Fibroblast of lung (primary cell): ENCODE results near the gene TMEM171. TPM values are rescaled to one million over a fixed set of nuclear protein-coding genes. Genes with fewer than 3 reads are reported as not detected.

ENCODE experiments used
- DNase-seq, 2 donors: peaks; one replicate each; pipeline versions ENCODE4 v3.0.0 to v3.0.0-alpha.2; 2010; ENCODE audit warnings: low read depth in 2 of 2
- H2AFZ ChIP-seq: 2 replicates; pipeline ENCODE4 v1.5.1; 2012; ENCODE audit warnings: low read length, control low read depth, inconsistent platforms
- H3K27ac ChIP-seq: 2 replicates; pipeline ENCODE4 v1.5.1; 2011; ENCODE audit warnings: low read length, control low read depth; ENCODE audit not compliant: insufficient read depth
- H3K27me3 ChIP-seq: 2 replicates; pipeline ENCODE4 v1.5.1; 2011; ENCODE audit warnings: mild to moderate bottlenecking, low read length; ENCODE audit not compliant: control insufficient read depth, insufficient read depth
- H3K36me3 ChIP-seq: 2 replicates; pipeline ENCODE4 v1.5.1; 2011; ENCODE audit warnings: low read length; ENCODE audit not compliant: control insufficient read depth, insufficient read depth
- H3K4me1 ChIP-seq: 2 replicates; pipeline ENCODE4 v1.5.1; 2011; ENCODE audit warnings: low read length; ENCODE audit not compliant: control insufficient read depth, insufficient read depth; ENCODE audit errors: extremely low read depth
- H3K4me2 ChIP-seq: 2 replicates; pipeline ENCODE4 v1.5.1; 2011; ENCODE audit warnings: low read length, control low read depth; ENCODE audit not compliant: insufficient read depth; ENCODE audit errors: extremely low read depth
- H3K4me3 ChIP-seq, 4 experiments: fragments of 200-600 bp in 1 of 4; sonication (generic) in 1 of 4; replicated peaks in 1 of 4; 2 replicates each; pipeline ENCODE4 v1.5.1; 2011 to 2016; ENCODE audit warnings: low read length in 4 of 4, low read depth in 3 of 4, mild to moderate bottlenecking in 3 of 4, control low read depth in 2 of 4, inconsistent platforms in 1 of 4, mixed read lengths in 1 of 4; ENCODE audit not compliant: insufficient read depth in 1 of 4; ENCODE audit errors: control extremely low read depth in 1 of 4
- H3K79me2 ChIP-seq: 2 replicates; pipeline ENCODE4 v1.5.1; 2012; ENCODE audit warnings: mild to moderate bottlenecking, low read length, inconsistent platforms; ENCODE audit not compliant: control insufficient read depth, insufficient read depth
- H3K9ac ChIP-seq: 2 replicates; pipeline ENCODE4 v1.5.1; 2011; ENCODE audit warnings: mild to moderate bottlenecking, low read length, control low read depth; ENCODE audit not compliant: insufficient read depth
- H3K9me3 ChIP-seq: 2 replicates; pipeline ENCODE4 v1.5.1; 2012; ENCODE audit warnings: low read depth, low read length; ENCODE audit not compliant: control insufficient read depth, insufficient read depth
- H4K20me1 ChIP-seq: 2 replicates; pipeline ENCODE4 v1.5.1; 2011; ENCODE audit warnings: low read length; ENCODE audit not compliant: control insufficient read depth, insufficient read depth; ENCODE audit errors: extremely low read depth
- CTCF ChIP-seq, 2 donors: IDR thresholded peaks in 1 of 2; conservative IDR thresholded peaks in 1 of 2; 1 replicate in 1 of 2; 2 replicates in 1 of 2; pipeline ENCODE4 v1.5.1; 2011 to 2012; ENCODE audit warnings: low read length in 2 of 2, control low read depth in 1 of 2, inconsistent platforms in 1 of 2, low read depth in 1 of 2, mild to moderate bottlenecking in 1 of 2
- EZH2 ChIP-seq: IDR thresholded peaks from 2 replicates; pipeline ENCODE4 v1.5.1; 2012; ENCODE audit warnings: low read length, control low read depth, mild to moderate bottlenecking; ENCODE audit errors: missing control alignments
- polyA plus RNA-seq, 2 donors: library from polyadenylated mRNA; depleted of rRNA in 1 of 2; stranded (reverse) in 1 of 2; unstranded in 1 of 2; fragments of >200 nt; gene quantifications; 2 replicates each; pipeline ENCODE4 v1.2.1, GENCODE V29; 2011 to 2012; ENCODE audit warnings: missing spikeins in 1 of 2
- total RNA-seq: library from RNA; depleted of rRNA; stranded (reverse); fragments of >200 nt; gene quantifications from 2 replicates; pipeline ENCODE4 v1.2.1, GENCODE V29; 2014

TMEM171 gene
- total and polyA plus RNA-seq, 2 donors (not counting 1 experiment from before 2014, with no cell fraction given), result 0.83 to 5.8 TPM

DNA sequence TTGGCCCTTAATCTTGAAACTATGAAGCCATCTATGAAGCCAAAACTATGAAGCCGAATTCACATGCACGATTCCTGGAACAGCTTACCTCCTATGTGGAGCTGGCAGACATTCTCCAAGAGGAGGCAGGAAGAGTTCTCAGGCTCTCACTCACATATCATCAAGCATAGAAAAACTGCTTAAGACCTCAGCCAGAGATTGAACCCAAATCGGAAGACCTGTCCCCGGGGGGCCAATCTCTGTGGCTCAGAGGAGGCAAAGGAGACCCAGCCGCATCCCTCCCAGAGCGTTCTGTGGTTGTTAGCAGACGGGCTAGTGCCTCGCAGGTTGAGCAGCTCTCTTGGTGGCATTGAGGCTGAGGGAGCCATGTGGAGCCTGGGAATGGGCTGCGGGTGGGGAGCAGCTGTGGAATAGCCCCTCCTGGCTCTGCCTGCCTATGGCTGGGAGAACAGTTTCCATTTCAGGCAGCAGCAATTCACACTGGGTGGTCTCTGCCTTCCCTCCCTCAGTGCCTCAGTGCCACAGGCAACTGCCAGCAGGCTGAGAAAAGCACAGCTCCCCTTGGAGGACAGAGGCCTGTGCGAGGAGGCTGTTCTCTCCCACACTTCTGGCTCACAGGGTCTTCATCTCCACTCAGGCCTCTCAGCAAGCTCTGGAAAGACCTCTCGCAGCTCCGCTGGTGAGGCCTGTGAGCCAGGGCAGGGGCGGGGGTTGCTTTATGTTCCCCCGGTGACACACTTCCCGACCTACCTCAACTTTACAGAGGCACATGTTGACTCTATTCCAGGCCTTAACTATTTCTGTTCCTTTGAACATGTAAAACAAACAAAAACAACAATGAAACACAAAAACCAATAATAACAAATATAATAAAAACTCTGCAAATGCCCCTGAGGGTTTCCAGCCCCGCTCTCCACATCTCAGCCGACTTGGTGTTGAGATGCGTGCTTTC, 35.2 kb downstream of the TMEM171 start:
- no peaks in the 10 kb centered on the region for H3K79me2 ChIP-seq
- no peak overlapping the region for H3K27ac ChIP-seq
- no peaks in the 10 kb centered on the region for H3K4me1 ChIP-seq
- H3K4me2 ChIP-seq, result no peak overlapping the region
- no peaks in the 10 kb centered on the region for H4K20me1 ChIP-seq
- no peak overlapping the region for H3K4me3 ChIP-seq
- DNase-seq, result no peak
- H3K9me3 ChIP-seq, result no peaks in the 10 kb centered on the region
- no peaks in the 10 kb centered on the region for H3K36me3 ChIP-seq
- no peak overlapping the region for H2AFZ ChIP-seq
- peaks cover 21% of the 10 kb centered on the region for H3K27me3 ChIP-seq
- TF ChIP-seq EZH2, result no peak
- no peak for TF ChIP-seq CTCF (conservative IDR thresholded peaks at IDR 0.05 in 1 of 2, IDR thresholded peaks at IDR 0.05 in 1 of 2; ENCODE audit: low read depth in 1 of 2, low read length in 2 of 2)
- H3K9ac ChIP-seq, result no peak overlapping the region

DNA sequence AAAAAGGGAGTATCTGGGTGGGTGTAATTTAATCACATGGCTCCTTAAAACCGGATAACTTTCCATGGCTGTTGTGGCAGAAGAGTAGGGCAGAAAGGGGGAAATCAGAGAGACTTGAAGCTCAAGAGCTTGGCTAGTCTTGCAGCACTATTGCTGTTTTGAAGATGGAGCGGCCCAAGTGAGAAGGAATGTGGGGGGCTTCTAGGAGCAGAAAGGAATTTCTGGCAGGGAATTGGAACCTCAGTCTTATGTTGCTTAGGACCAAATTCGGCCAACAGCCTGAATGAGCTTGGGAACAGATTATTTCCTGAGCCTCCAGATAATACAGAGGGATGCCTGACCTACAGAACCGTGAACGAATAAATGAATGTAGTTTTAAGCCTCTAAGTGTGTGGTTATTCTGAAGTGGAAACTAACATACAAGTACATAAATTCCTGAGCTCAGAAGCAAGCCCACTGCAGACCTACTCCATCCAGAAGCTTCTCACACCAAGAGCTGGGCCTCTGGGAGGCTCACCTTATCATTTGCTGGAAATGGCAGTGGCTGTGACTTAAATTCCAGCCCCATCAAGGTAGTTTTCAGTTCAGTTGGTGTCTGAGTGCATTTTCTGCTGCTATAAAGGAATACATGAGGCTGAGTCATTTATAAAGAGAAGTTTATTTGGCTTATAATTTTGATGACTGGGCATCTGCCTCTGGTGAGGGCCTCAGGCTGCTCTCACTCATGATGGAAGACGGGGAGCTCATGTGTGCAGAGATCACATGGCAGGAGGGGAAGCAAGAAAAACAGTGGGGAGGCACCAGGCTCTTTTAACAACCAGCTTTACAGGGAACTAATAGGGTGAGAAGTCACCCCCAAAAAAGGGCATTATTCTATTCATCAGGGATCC, 37.3 kb downstream of the TMEM171 start:
- H3K36me3 ChIP-seq, result no peaks in the 10 kb centered on the region
- TF ChIP-seq EZH2, result no peak
- no peak for TF ChIP-seq CTCF (conservative IDR thresholded peaks at IDR 0.05 in 1 of 2, IDR thresholded peaks at IDR 0.05 in 1 of 2; ENCODE audit: low read depth in 1 of 2, low read length in 2 of 2)
- no peak overlapping the region for H3K4me2 ChIP-seq
- H3K27me3 ChIP-seq, result peaks cover 26% of the 10 kb centered on the region
- H3K27ac ChIP-seq, result no peak overlapping the region
- H3K4me3 ChIP-seq, result no peak overlapping the region
- no peaks in the 10 kb centered on the region for H3K4me1 ChIP-seq
- H3K9me3 ChIP-seq, result no peaks in the 10 kb centered on the region
- no peak for DNase-seq
- H4K20me1 ChIP-seq, result no peaks in the 10 kb centered on the region
- no peak overlapping the region for H2AFZ ChIP-seq
- no peaks in the 10 kb centered on the region for H3K79me2 ChIP-seq
- no peak overlapping the region for H3K9ac ChIP-seq

- Histone ChIP-seq H3K36me3 (no peaks in the 10 kb centered on the region), H3K27me3 (peaks cover 26% of the 10 kb centered on the region), H3K79me2 (no peaks in the 10 kb centered on the region), H3K4me1 (no peaks in the 10 kb centered on the region), H3K9me3 (no peaks in the 10 kb centered on the region), H4K20me1 (no peaks in the 10 kb centered on the region), H2AFZ (no peak overlapping the region), H3K27ac (no peak overlapping the region), H3K9ac (no peak overlapping the region), H3K4me2 (no peak overlapping the region), H3K4me3 (no peak overlapping the region)
- no peak for DNase-seq
- TF ChIP-seq CTCF (conservative IDR thresholded peaks at IDR 0.05 in 1 of 2, IDR thresholded peaks at IDR 0.05 in 1 of 2; ENCODE audit: low read depth in 1 of 2, low read length in 2 of 2) (no peak), EZH2 (no peak)
These were observed 37.9 kb downstream of the TMEM171 start for GRCh38 chr5:73158313-73158712.
